Activated T-cell treated with anti-CD3 and anti-CD28 coated beads, Interleukin-2, amount 50 U/mL, for 24 hours (primary cell): ENCODE results near the gene TWSG1.
"Not testable (repeated sequence)": the region's sequence is repeated elsewhere in the genome, so short reads cannot be mapped to it uniquely, and the experiment has no call there.

Experiments used
- DNase-seq: peaks from one replicate; pipeline ENCODE4 v3.0.0-alpha.2; 2020
- H3K27ac Mint-ChIP-seq: 2 replicates; pipeline ENCODE4 v1.8.0; 2020; ENCODE audit warnings: mild to moderate bottlenecking, mixed read lengths
- H3K27me3 Mint-ChIP-seq: 2 replicates; pipeline ENCODE4 v1.8.0; 2020; ENCODE audit warnings: mixed read lengths
- H3K36me3 Mint-ChIP-seq: 2 replicates; pipeline ENCODE4 v1.8.0; 2020; ENCODE audit warnings: low read depth, mixed read lengths
- H3K4me1 Mint-ChIP-seq: 2 replicates; pipeline ENCODE4 v1.8.0; 2020; ENCODE audit warnings: low read depth, mixed read lengths
- H3K4me3 Mint-ChIP-seq: 2 replicates; pipeline ENCODE4 v1.8.0; 2020; ENCODE audit warnings: mild to moderate bottlenecking, moderate library complexity, mixed read lengths
- H3K9me3 Mint-ChIP-seq: 2 replicates; pipeline ENCODE4 v1.8.0; 2020; ENCODE audit warnings: mixed read lengths

The TWSG1 gene

GRCh38 chr18:9417073-9417851 lies 82.7 kb downstream of the TWSG1 start:
- no peaks in the 10 kb centered on the region for H3K4me1 Mint-ChIP-seq
- H3K27me3 Mint-ChIP-seq, result no peaks in the 10 kb centered on the region
- no peak overlapping the region for H3K27ac Mint-ChIP-seq
- H3K4me3 Mint-ChIP-seq, result no peak overlapping the region
- no peaks in the 10 kb centered on the region for H3K9me3 Mint-ChIP-seq
- no peaks in the 10 kb centered on the region for H3K36me3 Mint-ChIP-seq
- no peak for DNase-seq

GRCh38 chr18:9418047-9418690 lies 83.6 kb downstream of the TWSG1 start:
- Mint-ChIP-seq H3K27me3 (no peaks in the 10 kb centered on the region), H3K4me1 (no peaks in the 10 kb centered on the region), H3K27ac (no peak overlapping the region)

DNA sequence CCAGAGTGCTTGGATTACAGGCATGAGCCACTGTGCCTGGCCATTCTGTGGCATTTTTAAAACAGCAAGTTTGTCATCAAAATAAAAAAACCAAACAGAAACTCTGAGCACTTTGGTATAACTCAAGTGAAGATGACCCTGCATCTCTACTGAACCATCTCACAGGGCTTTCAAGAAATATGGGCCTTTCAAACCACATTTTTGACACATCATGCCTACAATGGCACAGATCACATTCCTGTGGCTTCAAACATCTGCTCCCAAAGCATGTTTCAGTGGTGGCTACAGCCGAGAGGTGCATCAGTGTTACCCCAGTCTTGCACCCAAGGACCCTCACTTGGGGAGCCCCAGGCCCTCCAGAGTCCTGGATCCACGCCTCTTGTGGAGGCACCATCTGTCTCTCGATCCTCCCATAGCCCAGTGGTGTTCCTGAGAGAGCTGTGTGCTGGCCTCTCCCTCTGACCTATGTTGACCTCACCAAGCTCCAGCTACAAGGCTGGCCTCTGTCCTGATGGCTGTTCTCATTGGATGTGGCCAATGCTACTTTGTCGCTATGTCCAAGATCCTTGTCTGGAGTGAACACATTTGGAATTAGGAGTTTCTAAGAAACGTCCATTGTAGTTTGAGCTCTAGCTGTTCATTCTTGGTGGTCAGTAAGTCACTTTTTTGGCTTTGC lies 85.5 kb downstream of the TWSG1 start:
- DNase-seq, result no peak
- no peak overlapping the region for H3K27ac Mint-ChIP-seq
- no peaks in the 10 kb centered on the region for H3K36me3 Mint-ChIP-seq
- H3K4me1 Mint-ChIP-seq, result no peaks in the 10 kb centered on the region
- no peak overlapping the region for H3K4me3 Mint-ChIP-seq
- no peaks in the 10 kb centered on the region for H3K27me3 Mint-ChIP-seq
- H3K9me3 Mint-ChIP-seq, result no peaks in the 10 kb centered on the region

More at GRCh38 chr18:9418047-9418690, 83.6 kb downstream of the TWSG1 start:
- Mint-ChIP-seq H3K36me3 (no peaks in the 10 kb centered on the region), H3K9me3 (no peaks in the 10 kb centered on the region), H3K4me3 (no peak overlapping the region)
- DNase-seq, result no peak

DNA sequence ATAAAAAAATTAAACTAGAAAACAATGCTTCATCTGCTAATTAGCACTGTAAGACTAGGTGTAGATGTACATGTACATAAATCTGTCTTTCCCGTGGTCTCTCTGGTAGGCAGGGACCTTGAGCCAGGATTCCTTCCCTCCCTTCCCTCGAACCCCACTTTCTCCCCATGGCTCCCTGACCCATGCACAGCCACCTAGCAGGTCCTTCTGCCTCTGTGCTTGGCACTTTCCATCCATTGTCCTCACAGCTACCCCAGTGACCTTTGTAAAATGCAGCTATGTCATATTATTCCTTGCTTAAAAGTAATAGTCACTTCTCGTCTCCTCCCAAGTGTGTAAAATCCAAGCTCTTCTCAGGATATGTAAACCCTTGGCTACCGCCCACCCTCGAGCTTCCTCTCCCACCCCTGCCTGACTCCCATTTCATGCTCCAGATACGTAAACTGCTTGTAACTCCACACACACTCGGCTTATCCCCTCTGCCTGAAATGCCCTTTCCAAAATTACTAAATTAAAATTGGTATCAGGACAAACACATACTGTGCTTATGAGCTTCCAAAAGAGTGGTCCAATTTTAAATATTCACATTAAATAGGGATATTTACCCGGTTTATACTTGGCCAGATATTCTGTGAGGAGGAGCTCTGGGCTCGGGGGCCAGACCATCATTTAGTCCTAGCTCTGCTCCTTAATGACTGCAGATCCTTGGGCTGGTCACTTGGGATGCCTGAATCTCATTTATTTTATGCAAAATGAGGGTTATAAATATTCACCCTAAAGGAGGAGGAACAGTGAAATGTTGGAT lies 86.7 kb downstream of the TWSG1 start:
- DNase-seq, result no peak
- H3K27ac Mint-ChIP-seq, result no peak overlapping the region
- H3K9me3 Mint-ChIP-seq, result no peaks in the 10 kb centered on the region
- no peaks in the 10 kb centered on the region for H3K27me3 Mint-ChIP-seq
- no peaks in the 10 kb centered on the region for H3K36me3 Mint-ChIP-seq
- H3K4me3 Mint-ChIP-seq, result no peak overlapping the region
- H3K4me1 Mint-ChIP-seq, result no peaks in the 10 kb centered on the region

DNA sequence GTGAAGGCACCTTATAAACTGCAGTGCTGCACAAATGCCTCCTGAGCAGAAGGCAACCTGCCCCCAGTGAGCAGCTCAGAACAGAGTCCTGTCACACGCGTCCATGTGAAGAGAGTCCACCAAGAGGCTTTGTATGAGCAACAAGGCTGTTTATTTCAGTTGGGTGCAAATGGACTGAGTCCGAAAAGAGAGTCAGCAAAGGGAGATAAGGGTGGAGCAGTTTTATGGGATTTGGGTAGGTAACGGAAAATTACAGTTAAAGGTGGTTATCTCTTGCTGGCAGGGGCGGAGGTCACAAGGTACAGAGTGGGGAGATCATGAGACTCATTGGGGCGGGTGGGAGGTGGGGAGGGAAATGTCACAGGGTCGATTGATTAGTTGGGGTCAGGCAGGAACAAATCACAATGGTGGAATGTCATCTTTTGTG lies 87.3 kb downstream of the TWSG1 start:
- Mint-ChIP-seq H3K9me3 (no peaks in the 10 kb centered on the region), H3K4me3 (no peak overlapping the region), H3K36me3 (no peaks in the 10 kb centered on the region), H3K27ac (no peak overlapping the region), H3K27me3 (no peaks in the 10 kb centered on the region), H3K4me1 (no peaks in the 10 kb centered on the region)
- DNase-seq, result no peak

- Mint-ChIP-seq H3K27me3 (no peaks in the 10 kb centered on the region), H3K9me3 (no peaks in the 10 kb centered on the region), H3K36me3 (no peaks in the 10 kb centered on the region), H3K4me1 (no peaks in the 10 kb centered on the region), H3K4me3 (no peak overlapping the region), H3K27ac (no peak overlapping the region)
- DNase-seq, result no peak
These were observed 88.4 kb downstream of the TWSG1 start for GRCh38 chr18:9422816-9423519.

GRCh38 chr18:9423648-9424047 lies 89.1 kb downstream of the TWSG1 start:
- H3K36me3 Mint-ChIP-seq, H3K27me3 Mint-ChIP-seq, H3K4me1 Mint-ChIP-seq, H3K27ac Mint-ChIP-seq, H3K4me3 Mint-ChIP-seq, H3K9me3 Mint-ChIP-seq, DNase-seq: not testable (repeated sequence)

DNA sequence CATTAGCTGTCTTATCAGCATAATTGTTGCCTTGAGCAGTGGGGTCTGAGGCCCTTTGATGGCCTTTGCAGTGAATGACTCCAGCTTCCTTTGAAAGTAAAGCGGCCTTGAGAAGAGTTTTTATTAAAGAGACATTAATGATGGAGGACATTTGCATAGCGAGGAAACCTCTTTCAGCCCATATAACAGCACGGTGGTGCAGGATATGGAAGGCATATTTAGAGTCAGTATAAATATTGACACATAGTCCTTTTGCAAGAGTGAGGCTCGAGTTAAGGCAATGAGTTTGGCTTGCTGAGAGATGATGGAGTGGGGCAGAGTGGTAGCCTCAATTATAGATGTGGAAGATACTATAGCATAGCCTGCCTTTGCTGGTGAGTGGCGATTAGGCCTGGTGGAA lies 89.7 kb downstream of the TWSG1 start:
- not testable (repeated sequence) for H3K27ac Mint-ChIP-seq, H3K9me3 Mint-ChIP-seq, H3K4me3 Mint-ChIP-seq, H3K27me3 Mint-ChIP-seq, H3K4me1 Mint-ChIP-seq, H3K36me3 Mint-ChIP-seq, DNase-seq

- no peak for DNase-seq
- Mint-ChIP-seq H3K4me1 (no peaks in the 10 kb centered on the region), H3K4me3 (no peak overlapping the region), H3K27ac (no peak overlapping the region), H3K36me3 (no peaks in the 10 kb centered on the region), H3K9me3 (no peaks in the 10 kb centered on the region), H3K27me3 (no peaks in the 10 kb centered on the region)
These were observed 92.2 kb downstream of the TWSG1 start for GRCh38 chr18:9426753-9427152.

GRCh38 chr18:9428301-9428706 lies 93.7 kb downstream of the TWSG1 start:
- no peaks in the 10 kb centered on the region for H3K9me3 Mint-ChIP-seq
- no peak for DNase-seq
- H3K27me3 Mint-ChIP-seq, result peaks cover 2% of the 10 kb centered on the region
- no peak overlapping the region for H3K27ac Mint-ChIP-seq
- H3K36me3 Mint-ChIP-seq, result no peaks in the 10 kb centered on the region
- H3K4me1 Mint-ChIP-seq, result peaks cover under 1% of the 10 kb centered on the region
- H3K4me3 Mint-ChIP-seq, result no peak overlapping the region

GRCh38 chr18:9428862-9429661 lies 94.5 kb downstream of the TWSG1 start:
- H3K36me3 Mint-ChIP-seq, result no peaks in the 10 kb centered on the region
- H3K27ac Mint-ChIP-seq, result no peak overlapping the region
- H3K4me3 Mint-ChIP-seq, result no peak overlapping the region
- no peak for DNase-seq
- no peaks in the 10 kb centered on the region for H3K9me3 Mint-ChIP-seq
- H3K27me3 Mint-ChIP-seq, result peaks cover 7% of the 10 kb centered on the region
- peaks cover 6% of the 10 kb centered on the region for H3K4me1 Mint-ChIP-seq

GRCh38 chr18:9429662-9429993 lies 95.1 kb downstream of the TWSG1 start:
- H3K36me3 Mint-ChIP-seq, result no peaks in the 10 kb centered on the region
- peaks cover 6% of the 10 kb centered on the region for H3K4me1 Mint-ChIP-seq
- H3K27me3 Mint-ChIP-seq, result peaks cover 7% of the 10 kb centered on the region
- DNase-seq, result no peak
- H3K9me3 Mint-ChIP-seq, result no peaks in the 10 kb centered on the region
- no peak overlapping the region for H3K27ac Mint-ChIP-seq
- no peak overlapping the region for H3K4me3 Mint-ChIP-seq

DNA sequence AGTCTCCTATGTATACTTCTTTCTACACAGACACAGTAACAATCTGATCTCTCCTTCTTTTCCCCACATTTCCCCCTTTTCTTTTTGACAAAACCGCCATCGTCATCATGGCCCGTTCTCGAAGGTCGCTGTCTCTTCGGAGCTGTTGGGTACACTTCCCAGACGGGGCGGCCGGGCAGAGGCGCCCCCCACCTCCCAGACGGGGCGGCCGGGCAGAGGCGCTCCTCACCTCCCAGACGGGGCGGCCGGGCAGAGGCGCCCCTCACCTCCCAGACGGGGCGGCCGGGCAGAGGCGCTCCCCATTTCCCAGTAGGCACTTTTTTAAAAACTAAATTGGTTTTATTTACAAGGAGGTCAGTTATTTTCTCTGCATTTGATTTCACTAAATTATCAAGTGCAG lies 95.7 kb downstream of the TWSG1 start:
- not testable (repeated sequence) for H3K27ac Mint-ChIP-seq, H3K4me3 Mint-ChIP-seq, H3K9me3 Mint-ChIP-seq, H3K36me3 Mint-ChIP-seq, DNase-seq, H3K4me1 Mint-ChIP-seq, H3K27me3 Mint-ChIP-seq
